Liver (tissue), 9 donors: ENCODE measurements around the gene KCNMA1. TPM values are rescaled to one million over a fixed set of nuclear protein-coding genes. Genes with fewer than 3 reads are reported as not detected.

Source experiments
- DNase-seq: peaks from one replicate; pipeline ENCODE4 v3.0.0-alpha.2; 2017; ENCODE audit warnings: low spot score
- H3K27ac ChIP-seq, 2 donors: one replicate each; pipeline ENCODE4 v1.7.0; 2013; ENCODE audit warnings: inconsistent platforms in 2 of 2, low read length in 2 of 2, control low read depth in 1 of 2, low read depth in 1 of 2, mild to moderate bottlenecking in 1 of 2
- H3K27me3 ChIP-seq, 4 donors: one replicate each; pipeline versions ENCODE4 v1.6.1 to v1.7.0; 2013; ENCODE audit warnings: low read length in 3 of 4, inconsistent platforms in 1 of 4, mild to moderate bottlenecking in 1 of 4, moderate library complexity in 1 of 4; ENCODE audit not compliant: control insufficient read depth in 4 of 4, insufficient read depth in 4 of 4
- H3K36me3 ChIP-seq, 4 donors: one replicate each; pipeline versions ENCODE4 v1.6.1 to v1.7.0; 2013; ENCODE audit warnings: low read length in 3 of 4, mild to moderate bottlenecking in 3 of 4, low read depth in 1 of 4, moderate library complexity in 1 of 4; ENCODE audit not compliant: control insufficient read depth in 4 of 4, insufficient read depth in 3 of 4
- H3K4me1 ChIP-seq, 4 donors: one replicate each; pipeline versions ENCODE4 v1.6.1 to v1.7.0; 2013; ENCODE audit warnings: low read length in 3 of 4, mild to moderate bottlenecking in 3 of 4, moderate library complexity in 1 of 4; ENCODE audit not compliant: control insufficient read depth in 4 of 4, insufficient read depth in 4 of 4
- H3K4me3 ChIP-seq, 3 donors: one replicate each; pipeline versions ENCODE4 v1.6.1 to v1.7.0; 2013; ENCODE audit warnings: low read length in 3 of 3, control low read depth in 1 of 3, low read depth in 1 of 3, mild to moderate bottlenecking in 1 of 3
- H3K9ac ChIP-seq, 2 donors: one replicate each; pipeline ENCODE4 v1.7.0; 2013; ENCODE audit warnings: low read length in 2 of 2, mild to moderate bottlenecking in 2 of 2, moderate library complexity in 2 of 2, control low read depth in 1 of 2, low read depth in 1 of 2
- H3K9me3 ChIP-seq, 4 donors: one replicate each; pipeline versions ENCODE4 v1.6.1 to v1.7.0; 2013; ENCODE audit warnings: low read length in 3 of 4; ENCODE audit not compliant: control insufficient read depth in 4 of 4
- CTCF ChIP-seq: fragments of 150-350 bp; IDR thresholded peaks from 2 replicates; pipeline ENCODE4 v1.5.1; 2017; ENCODE audit warnings: improper control_type of control experiment, low read depth, low read length; ENCODE audit not compliant: missing input control
- EGR1 ChIP-seq, 2 donors: IDR thresholded peaks; 2 replicates each; pipeline ENCODE4 v1.6.1; 2016 to 2018; ENCODE audit warnings: antibody characterized with exemption in 2 of 2, low read depth in 2 of 2
- FOXA1 ChIP-seq: IDR thresholded peaks from 2 replicates; pipeline ENCODE4 v1.6.1; 2016; ENCODE audit warnings: antibody characterized with exemption
- FOXA2 ChIP-seq: IDR thresholded peaks from 2 replicates; pipeline ENCODE4 v1.6.1; 2016; ENCODE audit warnings: antibody characterized with exemption
- GABPA ChIP-seq, 2 donors: IDR thresholded peaks in 1 of 2; conservative IDR thresholded peaks in 1 of 2; 2 replicates each; pipeline ENCODE4 v1.6.1; 2016; ENCODE audit warnings: antibody characterized with exemption in 2 of 2, mild to moderate bottlenecking in 1 of 2, moderate library complexity in 1 of 2
- HNF4A ChIP-seq, 2 donors: conservative IDR thresholded peaks; 2 replicates each; pipeline ENCODE4 v1.6.1; 2016; ENCODE audit warnings: antibody characterized with exemption in 2 of 2, mild to moderate bottlenecking in 2 of 2
- HNF4G ChIP-seq: IDR thresholded peaks from 2 replicates; pipeline ENCODE4 v1.6.1; 2016; ENCODE audit warnings: antibody characterized with exemption
- JUND ChIP-seq, 2 donors: IDR thresholded peaks; 2 replicates each; pipeline ENCODE4 v1.6.1; 2016; ENCODE audit warnings: antibody characterized with exemption in 2 of 2
- NR2F2 ChIP-seq: IDR thresholded peaks from 2 replicates; pipeline ENCODE4 v1.6.1; 2016; ENCODE audit warnings: antibody characterized with exemption
- RAD21 ChIP-seq, 2 donors: IDR thresholded peaks; 2 replicates each; pipeline ENCODE4 v1.6.1; 2016; ENCODE audit warnings: antibody characterized with exemption in 2 of 2, mild to moderate bottlenecking in 2 of 2
- RXRA ChIP-seq, 2 donors: IDR thresholded peaks; 2 replicates each; pipeline ENCODE4 v1.6.1; 2017 to 2018; ENCODE audit warnings: antibody characterized with exemption in 2 of 2, mild to moderate bottlenecking in 1 of 2
- SP1 ChIP-seq: IDR thresholded peaks from 2 replicates; pipeline ENCODE4 v1.6.1; 2018; ENCODE audit warnings: antibody characterized with exemption, mild to moderate bottlenecking
- TAF1 ChIP-seq: conservative IDR thresholded peaks from 2 replicates; pipeline ENCODE4 v1.6.1; 2016; ENCODE audit warnings: antibody characterized with exemption, mild to moderate bottlenecking
- YY1 ChIP-seq: IDR thresholded peaks from 2 replicates; pipeline ENCODE4 v1.6.1; 2016; ENCODE audit warnings: antibody characterized with exemption, mild to moderate bottlenecking
- WGBS: extraction: QIAGEN DNeasy Blood & Tissue Kit; methylation state at CpG from one replicate; pipeline ENCODE4 v1.1.7; 2013; 5-methylcytosine and 5-hydroxymethylcytosine counted together
- polyA plus RNA-seq, 2 donors: library from polyadenylated mRNA; stranded (reverse) in 1 of 2; unstranded in 1 of 2; fragments of 200-250 nt in 1 of 2; fragments of >200 nt in 1 of 2; fragmentation: Nextera tagmentation in 1 of 2; extraction: Ambion mirVana in 1 of 2; gene quantifications; one replicate each; pipeline versions ENCODE4 v1.2.1 to v1.2.3, GENCODE V29; 2013 to 2015
- total RNA-seq, 2 donors: library from RNA; depleted of rRNA; stranded (reverse); fragments of >200 nt; gene quantifications; one replicate each; pipeline ENCODE4 v1.2.3, GENCODE V29; 2014
- TF ChIP-seq, protein P1 (sequence below): IDR thresholded peaks from 2 replicates; pipeline ENCODE4 v1.6.1; 2016; ENCODE audit warnings: antibody characterized with exemption
- TF ChIP-seq, protein P2 (sequence below): IDR thresholded peaks from 2 replicates; pipeline ENCODE4 v1.6.1; 2016; ENCODE audit warnings: antibody characterized with exemption
- TF ChIP-seq, protein P3 (sequence below): IDR thresholded peaks from 2 replicates; pipeline ENCODE4 v1.6.1; 2016; ENCODE audit warnings: antibody characterized with exemption
- donor health status: healthy.
- donor health status: healthy.
- donor health status: healthy.
- donor health status: healthy.
- donor health status: healthy.

Gene KCNMA1
- total and polyA plus RNA-seq, 4 donors, result 2.5 to 9.7 (median 4.7) TPM

- Histone ChIP-seq H3K4me1 (peaks cover 0 to 9% (median 1%) of the 10 kb centered on the region in 4 donors), H3K9me3 (no peaks in the 10 kb centered on the region), H3K9ac (no peak overlapping the region), H3K27me3 (no peaks in the 10 kb centered on the region), H3K27ac (no peak overlapping the region), H3K4me3 (no peak overlapping the region), H3K36me3 (no peaks in the 10 kb centered on the region)
- no peak for DNase-seq
- WGBS, result 90% methylated on average over 6 of the region's 6 CpGs
- TF ChIP-seq HNF4A (conservative IDR thresholded peaks at IDR 0.05), result peak in 1 of 2 donors; percentile 15
- no peak for TF ChIP-seq FOXA1
- TF ChIP-seq HNF4G, result no peak
- TF ChIP-seq RXRA (IDR thresholded peaks at IDR 0.05), result no peak
- peak; percentile 39 for TF ChIP-seq CTCF
Measured at GRCh38 chr10:77036993-77037734, 600.4 kb downstream of the KCNMA1 start.

DNA sequence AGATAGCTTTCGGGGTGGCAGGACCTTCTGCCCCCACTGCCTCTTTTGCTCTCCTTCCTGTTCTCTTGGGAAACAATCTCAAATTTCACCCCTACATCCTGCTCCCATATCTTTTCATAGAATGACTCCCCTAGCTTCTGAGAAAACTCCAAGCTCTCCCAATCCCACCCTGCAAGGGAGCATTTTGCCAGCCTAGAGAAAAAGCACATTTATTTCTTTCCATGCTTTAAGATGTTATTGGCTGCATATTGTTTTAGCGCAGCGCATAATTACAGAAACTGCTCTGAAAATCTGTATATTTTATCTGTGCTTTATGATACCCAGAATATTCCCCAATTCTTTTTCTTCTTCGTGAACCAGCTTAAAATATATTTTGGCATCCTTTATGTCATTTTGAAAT lies 601.3 kb downstream of the KCNMA1 start:
- 97% methylated on average over 4 of the region's 4 CpGs for WGBS
- no peaks in the 10 kb centered on the region for H3K36me3 ChIP-seq
- no peak overlapping the region for H3K9ac ChIP-seq
- no peaks in the 10 kb centered on the region for H3K27me3 ChIP-seq
- TF ChIP-seq, protein P1, sequence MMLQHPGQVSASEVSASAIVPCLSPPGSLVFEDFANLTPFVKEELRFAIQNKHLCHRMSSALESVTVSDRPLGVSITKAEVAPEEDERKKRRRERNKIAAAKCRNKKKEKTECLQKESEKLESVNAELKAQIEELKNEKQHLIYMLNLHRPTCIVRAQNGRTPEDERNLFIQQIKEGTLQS, result no peak
- TF ChIP-seq, protein P2, sequence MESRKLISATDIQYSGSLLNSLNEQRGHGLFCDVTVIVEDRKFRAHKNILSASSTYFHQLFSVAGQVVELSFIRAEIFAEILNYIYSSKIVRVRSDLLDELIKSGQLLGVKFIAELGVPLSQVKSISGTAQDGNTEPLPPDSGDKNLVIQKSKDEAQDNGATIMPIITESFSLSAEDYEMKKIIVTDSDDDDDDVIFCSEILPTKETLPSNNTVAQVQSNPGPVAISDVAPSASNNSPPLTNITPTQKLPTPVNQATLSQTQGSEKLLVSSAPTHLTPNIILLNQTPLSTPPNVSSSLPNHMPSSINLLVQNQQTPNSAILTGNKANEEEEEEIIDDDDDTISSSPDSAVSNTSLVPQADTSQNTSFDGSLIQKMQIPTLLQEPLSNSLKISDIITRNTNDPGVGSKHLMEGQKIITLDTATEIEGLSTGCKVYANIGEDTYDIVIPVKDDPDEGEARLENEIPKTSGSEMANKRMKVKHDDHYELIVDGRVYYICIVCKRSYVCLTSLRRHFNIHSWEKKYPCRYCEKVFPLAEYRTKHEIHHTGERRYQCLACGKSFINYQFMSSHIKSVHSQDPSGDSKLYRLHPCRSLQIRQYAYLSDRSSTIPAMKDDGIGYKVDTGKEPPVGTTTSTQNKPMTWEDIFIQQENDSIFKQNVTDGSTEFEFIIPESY, result no peak
- TF ChIP-seq CTCF, result no peak
- no peak for TF ChIP-seq RXRA (IDR thresholded peaks at IDR 0.05)
- TF ChIP-seq HNF4G, result no peak
- no peak for TF ChIP-seq EGR1 (IDR thresholded peaks at IDR 0.05; ENCODE audit: low read depth in 2 of 2)
- TF ChIP-seq NR2F2, result no peak
- TF ChIP-seq HNF4A (conservative IDR thresholded peaks at IDR 0.05), result no peak
- no peak for TF ChIP-seq YY1
- no peak for TF ChIP-seq TAF1
- no peak for TF ChIP-seq JUND (IDR thresholded peaks at IDR 0.05)
- TF ChIP-seq GABPA (IDR thresholded peaks at IDR 0.05 in 1 of 2, conservative IDR thresholded peaks at IDR 0.05 in 1 of 2), result no peak
- no peak for TF ChIP-seq SP1
- no peak for TF ChIP-seq RAD21 (IDR thresholded peaks at IDR 0.05)
- no peak for TF ChIP-seq FOXA2
- TF ChIP-seq, protein P3, sequence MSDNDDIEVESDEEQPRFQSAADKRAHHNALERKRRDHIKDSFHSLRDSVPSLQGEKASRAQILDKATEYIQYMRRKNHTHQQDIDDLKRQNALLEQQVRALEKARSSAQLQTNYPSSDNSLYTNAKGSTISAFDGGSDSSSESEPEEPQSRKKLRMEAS, result no peak
- H3K4me3 ChIP-seq, result no peak overlapping the region
- H3K4me1 ChIP-seq, result peaks cover 0 to 18% (median 8%) of the 10 kb centered on the region in 4 donors
- H3K9me3 ChIP-seq, result no peaks in the 10 kb centered on the region
- DNase-seq, result no peak
- no peak overlapping the region for H3K27ac ChIP-seq
